ENCODE measurements around the gene KRT20. TPM values are rescaled to one million over a fixed set of nuclear protein-coding genes. Genes with fewer than 3 reads are reported as not detected.
A peak's percentile ranks its signal among the peaks of the same experiment; 100 is the strongest.
"Not testable (repeated sequence)": the region's sequence is repeated elsewhere in the genome, so short reads cannot be mapped to it uniquely, and the experiment has no call there.

KRT20 gene
- total RNA-seq (not detected), polyA plus RNA-seq (100 to 1,000 TPM in 1 of 2 donors, 1 to 10 TPM in 1; 3.9 to 193 TPM)
- long read RNA-seq, donor 1: 0 reads
- long read RNA-seq, donor 2: 0 reads

- no peak for DNase-seq
- 90 to 92% methylated on average over 23 of the region's 23 CpGs for WGBS, 2 donors
- Histone ChIP-seq H3K27me3 (ENCODE audit: control insufficient read depth in 1 of 2, insufficient read depth in 2 of 2, low read length in 1 of 2) (no peaks in the 10 kb centered on the region), H3K27ac (ENCODE audit: low read depth in 1 of 2, low read length in 2 of 2) (no peak within 1 kb of the TSS), H3K4me1 (ENCODE audit: control insufficient read depth in 1 of 2, insufficient read depth in 2 of 2, low read length in 2 of 2) (no peaks in the 10 kb centered on the region), H3K36me3 (ENCODE audit: control insufficient read depth in 1 of 2, insufficient read depth in 2 of 2, low read length in 1 of 2) (no peaks in the 10 kb centered on the region), H3K4me3 (ENCODE audit: low read length in 2 of 2) (no peak within 1 kb of the TSS), H3K9me3 (ENCODE audit: control insufficient read depth, low read length) (no peaks in the 10 kb centered on the region)
- intact Hi-C loops (cut with DNase I): no loop called here
- no peak for ATAC-seq (ENCODE audit: low FRiP score)
These were observed at the start of gene KRT20 for GRCh38 chr17:40884708-40885512. Gene KRT20 (minus strand): TSS chr17:40885242. CDS start chr17:40885185, 57 bp downstream.

- DNase-seq (no peak), ATAC-seq (ENCODE audit: low FRiP score) (no peak)
- 56 to 85% methylated on average over 2 of the region's 2 CpGs for WGBS, 2 donors
- no peaks in the 10 kb centered on the region for H3K9me3 ChIP-seq (ENCODE audit: control insufficient read depth, low read length)
- intact Hi-C loops (cut with DNase I): no loop called here
- no peaks in the 10 kb centered on the region for H3K4me1 ChIP-seq (ENCODE audit: control insufficient read depth in 1 of 2, insufficient read depth in 2 of 2, low read length in 2 of 2)
- H3K36me3 ChIP-seq (ENCODE audit: control insufficient read depth in 1 of 2, insufficient read depth in 2 of 2, low read length in 1 of 2): no peaks in the 10 kb centered on the region
- no peak overlapping the region for H3K27ac ChIP-seq (ENCODE audit: low read depth in 1 of 2, low read length in 2 of 2)
- H3K4me3 ChIP-seq (ENCODE audit: low read length in 2 of 2): no peak overlapping the region
- H3K27me3 ChIP-seq (ENCODE audit: control insufficient read depth in 1 of 2, insufficient read depth in 2 of 2, low read length in 1 of 2): no peaks in the 10 kb centered on the region
These were observed 47.6 kb upstream of the KRT20 start for GRCh38 chr17:40932608-40933007.

GRCh38 chr17:40931311-40931710 lies 46.3 kb upstream of the KRT20 start:
- Histone ChIP-seq H3K36me3 (ENCODE audit: control insufficient read depth in 1 of 2, insufficient read depth in 2 of 2, low read length in 1 of 2) (no peaks in the 10 kb centered on the region), H3K27ac (ENCODE audit: low read depth in 1 of 2, low read length in 2 of 2) (no peak overlapping the region), H3K9me3 (ENCODE audit: control insufficient read depth, low read length) (no peaks in the 10 kb centered on the region), H3K4me3 (ENCODE audit: low read length in 2 of 2) (no peak overlapping the region), H3K27me3 (ENCODE audit: control insufficient read depth in 1 of 2, insufficient read depth in 2 of 2, low read length in 1 of 2) (no peaks in the 10 kb centered on the region), H3K4me1 (ENCODE audit: control insufficient read depth in 1 of 2, insufficient read depth in 2 of 2, low read length in 2 of 2) (no peaks in the 10 kb centered on the region)
- no peak for ATAC-seq (ENCODE audit: low FRiP score)
- intact Hi-C loops (cut with DNase I): no loop called here
- DNase-seq: no peak
- whole genome bisulfite sequencing, 2 donors: 70 to 75% methylated on average over 3 of the region's 3 CpGs

- intact Hi-C loops (cut with DNase I): no loop called here
- ATAC-seq (ENCODE audit: low FRiP score) (no peak), DNase-seq (no peak)
- Histone ChIP-seq H3K27me3 (ENCODE audit: control insufficient read depth in 1 of 2, insufficient read depth in 2 of 2, low read length in 1 of 2) (no peaks in the 10 kb centered on the region), H3K27ac (ENCODE audit: low read depth in 1 of 2, low read length in 2 of 2) (no peak overlapping the region), H3K4me1 (ENCODE audit: control insufficient read depth in 1 of 2, insufficient read depth in 2 of 2, low read length in 2 of 2) (no peaks in the 10 kb centered on the region), H3K9me3 (ENCODE audit: control insufficient read depth, low read length) (no peaks in the 10 kb centered on the region), H3K4me3 (ENCODE audit: low read length in 2 of 2) (no peak overlapping the region), H3K36me3 (ENCODE audit: control insufficient read depth in 1 of 2, insufficient read depth in 2 of 2, low read length in 1 of 2) (no peaks in the 10 kb centered on the region)
- 71 to 81% methylated on average over 8 of the region's 8 CpGs for WGBS, 2 donors
These were observed 41.3 kb upstream of the KRT20 start for GRCh38 chr17:40926341-40926740.

- ATAC-seq (ENCODE audit: low FRiP score): peak; percentile 76
- intact Hi-C loops (cut with DNase I): no loop called here
- H3K9me3 ChIP-seq (ENCODE audit: control insufficient read depth, low read length): no peaks in the 10 kb centered on the region
- H3K4me3 ChIP-seq (ENCODE audit: low read length in 2 of 2): no peak overlapping the region
- no peaks in the 10 kb centered on the region for H3K27me3 ChIP-seq (ENCODE audit: control insufficient read depth in 1 of 2, insufficient read depth in 2 of 2, low read length in 1 of 2)
- DNase-seq: peak in 1 of 2 donors; percentile 86
- H3K4me1 ChIP-seq (ENCODE audit: control insufficient read depth in 1 of 2, insufficient read depth in 2 of 2, low read length in 2 of 2): no peaks in the 10 kb centered on the region
- no peaks in the 10 kb centered on the region for H3K36me3 ChIP-seq (ENCODE audit: control insufficient read depth in 1 of 2, insufficient read depth in 2 of 2, low read length in 1 of 2)
- no peak overlapping the region for H3K27ac ChIP-seq (ENCODE audit: low read depth in 1 of 2, low read length in 2 of 2)
- WGBS, 2 donors: 43 to 48% methylated on average over 2 of the region's 2 CpGs
These were observed 37.2 kb upstream of the KRT20 start for GRCh38 chr17:40922239-40922638.

GRCh38 chr17:40921026-40921425 lies 36.0 kb upstream of the KRT20 start:
- no peak overlapping the region for H3K27ac ChIP-seq (ENCODE audit: low read depth in 1 of 2, low read length in 2 of 2)
- DNase-seq: no peak
- H3K4me3 ChIP-seq (ENCODE audit: low read length in 2 of 2): no peak overlapping the region
- intact Hi-C loops (cut with DNase I): no loop called here
- H3K27me3 ChIP-seq (ENCODE audit: control insufficient read depth in 1 of 2, insufficient read depth in 2 of 2, low read length in 1 of 2): no peaks in the 10 kb centered on the region
- H3K9me3 ChIP-seq (ENCODE audit: control insufficient read depth, low read length): no peaks in the 10 kb centered on the region
- no peak for ATAC-seq (ENCODE audit: low FRiP score)
- 89 to 95% methylated on average over 2 of the region's 2 CpGs for WGBS, 2 donors
- no peaks in the 10 kb centered on the region for H3K36me3 ChIP-seq (ENCODE audit: control insufficient read depth in 1 of 2, insufficient read depth in 2 of 2, low read length in 1 of 2)
- H3K4me1 ChIP-seq (ENCODE audit: control insufficient read depth in 1 of 2, insufficient read depth in 2 of 2, low read length in 2 of 2): no peaks in the 10 kb centered on the region

GRCh38 chr17:40917116-40917515 lies 32.1 kb upstream of the KRT20 start:
- H3K27ac ChIP-seq (ENCODE audit: low read depth in 1 of 2, low read length in 2 of 2); ATAC-seq (ENCODE audit: low FRiP score): not testable (repeated sequence)
- WGBS, 2 donors: 97% methylated on average over 2 of the region's 2 CpGs

GRCh38 chr17:40916366-40916765 lies 31.3 kb upstream of the KRT20 start:
- intact Hi-C loops (cut with DNase I): loop anchor here in 1 of 2 donors (10.0 kb wide), 1 partner anchor 408 kb away; no protein-coding TSS in a partner anchor

More at GRCh38 chr17:40917116-40917515, 32.1 kb upstream of the KRT20 start:
- H3K27me3 ChIP-seq (ENCODE audit: control insufficient read depth in 1 of 2, insufficient read depth in 2 of 2, low read length in 1 of 2); H3K9me3 ChIP-seq (ENCODE audit: control insufficient read depth, low read length); H3K4me1 ChIP-seq (ENCODE audit: control insufficient read depth in 1 of 2, insufficient read depth in 2 of 2, low read length in 2 of 2); DNase-seq; H3K4me3 ChIP-seq (ENCODE audit: low read length in 2 of 2); H3K36me3 ChIP-seq (ENCODE audit: control insufficient read depth in 1 of 2, insufficient read depth in 2 of 2, low read length in 1 of 2): not testable (repeated sequence)
- intact Hi-C loops (cut with DNase I): loop anchor here in 1 of 2 donors (10.0 kb wide), 1 partner anchor 408 kb away; no protein-coding TSS in a partner anchor

More at GRCh38 chr17:40916366-40916765, 31.3 kb upstream of the KRT20 start:
- Histone ChIP-seq H3K4me3 (ENCODE audit: low read length in 2 of 2) (no peak overlapping the region), H3K36me3 (ENCODE audit: control insufficient read depth in 1 of 2, insufficient read depth in 2 of 2, low read length in 1 of 2) (no peaks in the 10 kb centered on the region), H3K9me3 (ENCODE audit: control insufficient read depth, low read length) (no peaks in the 10 kb centered on the region), H3K27me3 (ENCODE audit: control insufficient read depth in 1 of 2, insufficient read depth in 2 of 2, low read length in 1 of 2) (no peaks in the 10 kb centered on the region), H3K4me1 (ENCODE audit: control insufficient read depth in 1 of 2, insufficient read depth in 2 of 2, low read length in 2 of 2) (no peaks in the 10 kb centered on the region), H3K27ac (ENCODE audit: low read depth in 1 of 2, low read length in 2 of 2) (no peak overlapping the region)
- 40 to 43% methylated on average over 1 of the region's 1 CpG for WGBS, 2 donors
- ATAC-seq (ENCODE audit: low FRiP score) (no peak), DNase-seq (no peak)
